NCI-H82 (cell line): ENCODE results near the gene SGCE.

ENCODE experiments used
- DNase-seq: peaks from one replicate; lab custom pipeline; 2025; lab: John Stamatoyannopoulos, UW

The SGCE gene

GRCh38 chr7:94621120-94621519, 34.8 kb downstream of the SGCE start:
- DNase-seq, result no peak

- peak; percentile 74 for DNase-seq
Observed at GRCh38 chr7:94620703-94621118, 35.2 kb downstream of the SGCE start.

GRCh38 chr7:94618126-94618525, 37.8 kb downstream of the SGCE start:
- DNase-seq, result no peak

- no peak for DNase-seq
Observed at GRCh38 chr7:94616855-94617254, 39.1 kb downstream of the SGCE start.

GRCh38 chr7:94615666-94616065, 40.3 kb downstream of the SGCE start:
- no peak for DNase-seq

- no peak for DNase-seq
Observed at GRCh38 chr7:94612661-94613060, 43.3 kb downstream of the SGCE start.

GRCh38 chr7:94612253-94612652, 43.7 kb downstream of the SGCE start:
- DNase-seq, result no peak

- DNase-seq, result no peak
Observed at GRCh38 chr7:94609561-94609960, 46.4 kb downstream of the SGCE start.

- DNase-seq, result no peak
Observed at GRCh38 chr7:94605031-94605430, 50.9 kb downstream of the SGCE start.

- no peak for DNase-seq
Observed at GRCh38 chr7:94602181-94602580, 53.8 kb downstream of the SGCE start.

- no peak for DNase-seq
Observed at GRCh38 chr7:94600267-94600666, 55.7 kb downstream of the SGCE start.

GRCh38 chr7:94595717-94596116, 60.2 kb downstream of the SGCE start:
- no peak for DNase-seq

GRCh38 chr7:94594882-94595281, 61.1 kb downstream of the SGCE start:
- DNase-seq, result no peak

GRCh38 chr7:94591176-94591575, 64.8 kb downstream of the SGCE start:
- no peak for DNase-seq

GRCh38 chr7:94590526-94591162, 65.3 kb downstream of the SGCE start:
- DNase-seq, result no peak

GRCh38 chr7:94588075-94588474, 67.9 kb downstream of the SGCE start:
- DNase-seq, result no peak

- DNase-seq, result no peak
Observed at GRCh38 chr7:94584113-94584512, 71.8 kb downstream of the SGCE start.

- no peak for DNase-seq
Observed at GRCh38 chr7:94580601-94581000, 75.3 kb downstream of the SGCE start.

GRCh38 chr7:94579470-94579869, 76.5 kb downstream of the SGCE start:
- DNase-seq, result no peak

- DNase-seq, result no peak
Observed at GRCh38 chr7:94578614-94579013, 77.3 kb downstream of the SGCE start.

- DNase-seq, result no peak
Observed at GRCh38 chr7:94577357-94577756, 78.6 kb downstream of the SGCE start.

- no peak for DNase-seq
Observed at GRCh38 chr7:94576316-94576715, 79.6 kb downstream of the SGCE start.

- DNase-seq, result no peak
Observed at GRCh38 chr7:94575646-94576045, 80.3 kb downstream of the SGCE start.

- DNase-seq, result no peak
Observed at GRCh38 chr7:94571816-94572215, 84.1 kb downstream of the SGCE start.

GRCh38 chr7:94567396-94567795, 88.5 kb downstream of the SGCE start:
- DNase-seq, result no peak
